HepG2 (cell line): Measurements from ENCODE around the gene CLEC16A. TPM values are rescaled to one million over a fixed set of nuclear protein-coding genes. Genes with fewer than 3 reads are reported as not detected.
A peak's percentile ranks its signal among the peaks of the same experiment; 100 is the strongest.

ENCODE experiments used
- ATAC-seq: fragments of 200-7000 bp; cut with Tn5 transposase; 3 replicates; pipeline ENCODE4 v1.9.1; 2020; ENCODE audit warnings: mild to moderate bottlenecking, moderate library complexity
- BruUV-seq: library from RNA; stranded (reverse); fragments of 400-500 nt; replicated peaks from 2 replicates; lab custom pipeline; 2021; lab: Mats Ljungman, UMichigan
- CTCF ChIA-PET: fragments of 300-600 bp; formaldehyde crosslinking; extraction: SDS; loops from one replicate; lab custom pipeline; 2021; ENCODE audit warnings: low total read pairs, inconsistent platforms, low intra/inter-chr PET ratio; lab: Yijun Ruan, JAX
- POLR2A ChIA-PET: fragments of 350-600 bp; sonication (Branson Sonifier 250); formaldehyde crosslinking; loops from one replicate; lab custom pipeline; 2020; ENCODE audit warnings: antibody characterized with exemption, inconsistent platforms; lab: Yijun Ruan, JAX
- DNase-seq: peaks from one replicate; pipeline ENCODE4 v3.0.0-alpha.2; 2015; ENCODE audit warnings: low spot score
- FAIRE-seq: peaks from 3 replicates; lab custom pipeline; 2011; peaks lifted over from hg19 to GRCh38; lab: Jason Lieb, UNC
- H2AFZ ChIP-seq: one replicate; pipeline ENCODE4 v1.6.1; 2011; ENCODE audit warnings: low read length, inconsistent platforms
- H3K27ac ChIP-seq: fragments of 300-600 bp; 3 replicates; pipeline ENCODE4 v1.8.0; 2011; ENCODE audit warnings: mixed run types, mild to moderate bottlenecking, mixed read lengths, low read length, inconsistent platforms; ENCODE audit not compliant: insufficient read depth; ENCODE audit errors: extremely low read length
- H3K27me3 ChIP-seq, 2 experiments: fragments of 200-600 bp in 1 of 2; 2 replicates in 1 of 2; 3 replicates in 1 of 2; pipeline versions ENCODE4 v1.6.0 to v1.8.0; 2011; ENCODE audit warnings: low read length in 2 of 2, mild to moderate bottlenecking in 2 of 2, moderate library complexity in 2 of 2, inconsistent platforms in 1 of 2; ENCODE audit not compliant: insufficient read depth in 2 of 2, control insufficient read depth in 1 of 2
- H3K36me3 ChIP-seq, 2 experiments: fragments of 200-600 bp in 1 of 2; replicated peaks in 1 of 2; 2 replicates in 1 of 2; 3 replicates in 1 of 2; pipeline versions ENCODE4 v1.5.1 to v1.8.0; 2011; ENCODE audit warnings: low read length in 2 of 2, inconsistent platforms in 1 of 2; ENCODE audit not compliant: insufficient read depth in 2 of 2, control insufficient read depth in 1 of 2
- H3K4me1 ChIP-seq: 2 replicates; pipeline ENCODE4 v1.5.1; 2012; ENCODE audit warnings: low read length, inconsistent platforms; ENCODE audit not compliant: insufficient read depth
- H3K4me2 ChIP-seq: 2 replicates; pipeline ENCODE4 v1.6.0; 2011; ENCODE audit warnings: low read depth, low read length, inconsistent platforms
- H3K4me3 ChIP-seq, 3 experiments: fragments of 200-600 bp in 1 of 3; sonication (generic), shearing (Covaris generic) in 1 of 3; replicated peaks in 1 of 3; 2 replicates each; pipeline ENCODE4 v1.5.1; 2011 to 2016; ENCODE audit warnings: low read length in 3 of 3, inconsistent platforms in 2 of 3, low read depth in 2 of 3, mild to moderate bottlenecking in 2 of 3, control low read depth in 1 of 3, mixed read lengths in 1 of 3; ENCODE audit not compliant: insufficient read depth in 1 of 3
- H3K79me2 ChIP-seq: one replicate; pipeline ENCODE4 v1.6.1; 2011; ENCODE audit warnings: low read length, inconsistent platforms; ENCODE audit not compliant: insufficient read depth
- H3K9ac ChIP-seq: 2 replicates; pipeline ENCODE4 v1.6.0; 2011; ENCODE audit warnings: mild to moderate bottlenecking, low read depth, low read length, inconsistent platforms; ENCODE audit not compliant: insufficient read depth
- H3K9me3 ChIP-seq: 2 replicates; pipeline ENCODE4 v1.5.1; 2012; ENCODE audit warnings: mild to moderate bottlenecking, low read length
- H4K20me1 ChIP-seq: 2 replicates; pipeline ENCODE4 v1.6.0; 2011; ENCODE audit warnings: inconsistent platforms, mild to moderate bottlenecking, low read length, moderate library complexity; ENCODE audit not compliant: insufficient read depth
- CREM ChIP-seq, 2 experiments: sonication (generic) in 1 of 2; formaldehyde crosslinking in 1 of 2; IDR thresholded peaks; 2 replicates each; pipeline versions ENCODE4 v1.4.0 to v1.6.1; 2016 to 2020; ENCODE audit warnings: antibody characterized with exemption in 1 of 2, mild to moderate bottlenecking in 1 of 2, missing genetic modification reagents in 1 of 2
- FOXJ3 ChIP-seq: sonication (generic); formaldehyde crosslinking; IDR thresholded peaks from 2 replicates; pipeline ENCODE4 v1.4.0; 2020; ENCODE audit warnings: missing genetic modification reagents, mild to moderate bottlenecking, borderline replicate concordance
- HOXA5 ChIP-seq: sonication (generic); formaldehyde crosslinking; IDR thresholded peaks from 2 replicates; pipeline ENCODE4 v1.4.0; 2020; ENCODE audit warnings: missing genetic modification reagents
- MEF2D ChIP-seq: sonication (generic); formaldehyde crosslinking; IDR thresholded peaks from 2 replicates; pipeline ENCODE4 v1.5.1; 2020; ENCODE audit warnings: mild to moderate bottlenecking, missing genetic modification reagents
- MIER3 ChIP-seq: IDR thresholded peaks from 2 replicates; pipeline ENCODE4 v1.6.1; 2016; ENCODE audit warnings: missing compliant biosample characterization, borderline replicate concordance
- NR2F6 ChIP-seq, 2 experiments: IDR thresholded peaks; 2 replicates each; pipeline ENCODE4 v1.6.1; 2016; ENCODE audit warnings: antibody characterized with exemption in 1 of 2, mild to moderate bottlenecking in 1 of 2
- TOE1 ChIP-seq: sonication (generic); formaldehyde crosslinking; IDR thresholded peaks from 2 replicates; pipeline ENCODE4 v1.4.0; 2020; ENCODE audit warnings: mild to moderate bottlenecking, missing genetic modification reagents
- ZNF281 ChIP-seq: sonication (generic); formaldehyde crosslinking; IDR thresholded peaks from 2 replicates; pipeline ENCODE4 v1.4.0; 2020; ENCODE audit warnings: missing genetic modification reagents, borderline replicate concordance
- ZNF564 ChIP-seq: sonication (generic); formaldehyde crosslinking; IDR thresholded peaks from 2 replicates; pipeline ENCODE4 v1.8.1; 2023; ENCODE audit warnings: mild to moderate bottlenecking, missing genetic modification reagents
- ZNF574 ChIP-seq: sonication (generic); formaldehyde crosslinking; IDR thresholded peaks from 2 replicates; pipeline ENCODE4 v1.4.0; 2020; ENCODE audit warnings: missing genetic modification reagents
- ZNF639 ChIP-seq: conservative IDR thresholded peaks from 2 replicates; pipeline ENCODE4 v1.6.1; 2018; ENCODE audit warnings: missing genetic modification reagents
- ZNF792 ChIP-seq: IDR thresholded peaks from 2 replicates; pipeline ENCODE4 v1.6.1; 2016
- ZSCAN12 ChIP-seq: sonication (generic); formaldehyde crosslinking; IDR thresholded peaks from 2 replicates; pipeline ENCODE4 v1.9.0; 2021; ENCODE audit warnings: mild to moderate bottlenecking, missing genetic modification reagents
- WGBS: methylation state at CpG from one replicate; pipeline ENCODE4 v1.1.6; 2017; ENCODE audit warnings: low lambda C conversion rate; 5-methylcytosine and 5-hydroxymethylcytosine counted together
- in situ Hi-C: cut with HindIII; loops from 2 replicates; pipeline ENCODE4 v1.10.0; 2017; ENCODE audit warnings: low pct_unique_long_range_greater_than_20kb; ENCODE audit not compliant: extremely low pct_ligation_motif_present
- intact Hi-C: fragments of 100-400 bp; cut with micrococcal nuclease; formaldehyde crosslinking; loops from one replicate; pipeline ENCODE4 v1.10.0; 2022; ENCODE audit not compliant: unreplicated experiment
- polyA plus RNA-seq, 8 experiments: library from polyadenylated mRNA; depleted of rRNA in 3 of 8; stranded (reverse) in 7 of 8; unstranded in 1 of 8; fragments of >200 nt; fragmentation: Illumina TruSeq in 4 of 8; extraction: Trizol in 4 of 8; gene quantifications; 2 replicates each; pipeline versions ENCODE4 v1.2.1 to v1.2.3, GENCODE V29; 2011 to 2016; ENCODE audit warnings: low read depth in 4 of 8, missing spikeins in 1 of 8, mixed read lengths in 1 of 8; ENCODE audit not compliant: insufficient read depth in 1 of 8
- total RNA-seq, 5 experiments: library from RNA; depleted of rRNA; stranded (reverse); fragments of >200 nt; fragmentation: Illumina TruSeq; extraction: Trizol; gene quantifications; 2 replicates each; pipeline ENCODE4 v1.2.3, GENCODE V29; 2016; ENCODE audit warnings: low read depth in 1 of 5
- TF ChIP-seq, protein P1 (sequence below): sonication (generic); formaldehyde crosslinking; IDR thresholded peaks from 2 replicates; pipeline ENCODE4 v1.4.0; 2020; ENCODE audit warnings: mild to moderate bottlenecking, missing genetic modification reagents

The CLEC16A gene
- total and polyA plus RNA-seq, 2 of the 13 experiments (the other 11 are each of a cell fraction or from before 2014, with no cell fraction given) = 8.5 to 10.3 TPM

DNA sequence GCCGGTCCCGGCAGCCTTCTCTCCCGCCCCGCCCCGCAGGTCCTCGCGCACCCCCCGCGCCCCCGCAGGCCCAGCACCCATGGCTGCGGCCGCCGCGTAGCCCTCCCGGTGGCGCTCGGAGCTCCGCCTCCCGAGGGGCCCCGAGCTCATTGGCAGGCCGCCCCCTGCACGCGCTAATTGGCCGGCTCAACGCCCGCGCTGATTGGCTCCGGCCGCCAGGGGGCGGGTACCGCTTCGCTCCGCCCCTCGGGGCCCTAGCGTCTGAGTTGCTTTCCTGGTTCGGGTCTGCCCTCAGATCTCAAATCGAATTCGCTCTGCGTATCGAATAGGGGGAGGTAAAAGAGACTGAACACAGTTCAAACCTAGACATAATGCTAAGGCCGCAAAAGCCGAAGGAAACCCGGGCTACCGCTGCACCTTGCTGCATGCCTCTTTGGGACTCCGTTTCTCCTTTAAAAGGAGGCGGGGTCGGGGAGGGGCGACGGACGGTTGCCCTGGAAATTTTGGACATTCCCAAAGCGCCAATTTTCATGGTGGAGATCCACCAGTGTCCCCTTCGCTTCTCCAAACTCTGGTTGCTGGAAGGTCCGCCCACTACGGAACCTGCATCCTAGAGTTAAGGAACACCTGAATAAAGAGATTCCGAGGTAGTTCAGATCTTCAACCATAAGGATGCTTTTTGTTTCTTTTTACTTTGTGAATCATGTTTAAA, 1.9 kb upstream of the CLEC16A start, which contains the start of gene DEXI (continued):
- TF ChIP-seq ZNF574 (CRISPR knock-in tag) (peak; percentile 49; the same call in 1 of the 2 replicates), HOXA5 (CRISPR knock-in tag) (no peak), CREM (IDR thresholded peaks at IDR 0.05) (no peak), CREM (CRISPR knock-in tag; IDR thresholded peaks at IDR 0.05) (no peak), MIER3 (CRISPR knock-in tag) (0 out of 2 replicates have a peak, but pooled peaks have one; percentile 48), ZSCAN12 (CRISPR knock-in tag) (no peak)

- no peaks in the 10 kb centered on the region; a peak in 1 of 5 replicates for H3K27me3 ChIP-seq
- ChIA-PET CTCF (no interaction called here), POLR2A (interaction anchor here (1.0 to 1.7 kb wide), 2 partner anchors 263 to 313 kb away, joined by 3 to 19 read pairs; partner anchors contain the start of gene SOCS1)
- no TSS peak for BruUV-seq
- DNase-seq (no peak), ATAC-seq (no peak), FAIRE-seq (no peak)
- no peak overlapping the region for H3K27ac ChIP-seq
- no peaks in the 10 kb centered on the region; a peak in 1 of 5 replicates for H3K36me3 ChIP-seq
- H3K9me3 ChIP-seq = no peaks in the 10 kb centered on the region
- peak overlapping the region; percentile 8 for H2AFZ ChIP-seq
- H3K4me3 ChIP-seq = peak overlapping the region in 1 of 3 experiments; percentile 82; a peak in 1 of 6 replicates
- 93% methylated on average over 7 of the region's 7 CpGs for WGBS
- intact Hi-C loops (no loop called here), in situ Hi-C loops (no loop called here)
- peaks cover 33% of the 10 kb centered on the region for H4K20me1 ChIP-seq
- peak overlapping the region; percentile 87 for H3K4me2 ChIP-seq
- peaks cover 54% of the 10 kb centered on the region for H3K79me2 ChIP-seq
- peaks cover 67% of the 10 kb centered on the region for H3K4me1 ChIP-seq
- H3K9ac ChIP-seq = no peak overlapping the region
- no peak for TF ChIP-seq ZNF564 (CRISPR knock-in tag)
- TF ChIP-seq ZSCAN12 (CRISPR knock-in tag) = no peak
- no peak for TF ChIP-seq NR2F6 (IDR thresholded peaks at IDR 0.05)
- TF ChIP-seq NR2F6 (CRISPR knock-in tag; IDR thresholded peaks at IDR 0.05) = no peak
- TF ChIP-seq TOE1 = no peak
- TF ChIP-seq ZNF792 (CRISPR knock-in tag) = 0 out of 2 replicates have a peak, but pooled peaks have one; percentile 10
- TF ChIP-seq ZNF281 (CRISPR knock-in tag) = no peak
- TF ChIP-seq ZNF639 (CRISPR knock-in tag) = 0 out of 2 replicates have a peak, but pooled peaks have one; percentile 39
- TF ChIP-seq, protein P1, sequence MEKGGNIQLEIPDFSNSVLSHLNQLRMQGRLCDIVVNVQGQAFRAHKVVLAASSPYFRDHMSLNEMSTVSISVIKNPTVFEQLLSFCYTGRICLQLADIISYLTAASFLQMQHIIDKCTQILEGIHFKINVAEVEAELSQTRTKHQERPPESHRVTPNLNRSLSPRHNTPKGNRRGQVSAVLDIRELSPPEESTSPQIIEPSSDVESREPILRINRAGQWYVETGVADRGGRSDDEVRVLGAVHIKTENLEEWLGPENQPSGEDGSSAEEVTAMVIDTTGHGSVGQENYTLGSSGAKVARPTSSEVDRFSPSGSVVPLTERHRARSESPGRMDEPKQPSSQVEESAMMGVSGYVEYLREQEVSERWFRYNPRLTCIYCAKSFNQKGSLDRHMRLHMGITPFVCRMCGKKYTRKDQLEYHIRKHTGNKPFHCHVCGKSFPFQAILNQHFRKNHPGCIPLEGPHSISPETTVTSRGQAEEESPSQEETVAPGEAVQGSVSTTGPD = no peak
- 0 out of 2 replicates have a peak, but pooled peaks have one; percentile 8 for TF ChIP-seq MEF2D (CRISPR knock-in tag)
- TF ChIP-seq FOXJ3 = no peak
Observed at GRCh38 chr16:10943064-10943353, 1.4 kb upstream of the CLEC16A start.
